IMR-90 (cell line): ENCODE results near the gene TRIM62. TPM values are rescaled to one million over a fixed set of nuclear protein-coding genes. Genes with fewer than 3 reads are reported as not detected.

Experiments
- ATAC-seq: fragments of 200-7000 bp; cut with Tn5 transposase; 2 replicates; pipeline ENCODE4 v1.9.1; 2020; ENCODE audit warnings: low read depth, mild to moderate bottlenecking, moderate library complexity
- BruUV-seq: library from RNA; stranded (reverse); fragments of 400-500 nt; replicated peaks from 2 replicates; lab custom pipeline; 2021; lab: Mats Ljungman, UMichigan
- CTCF ChIA-PET: fragments of 300-600 bp; formaldehyde crosslinking; extraction: SDS; loops from one replicate; lab custom pipeline; 2021; ENCODE audit warnings: antibody characterized with exemption; lab: Yijun Ruan, JAX
- POLR2A ChIA-PET: fragments of 300-600 bp; sonication (Branson Sonifier 250); formaldehyde crosslinking; loops from one replicate; lab custom pipeline; 2022; ENCODE audit warnings: antibody characterized with exemption; ENCODE audit not compliant: unreplicated experiment; lab: Charles Lee
- DNase-seq: peaks from one replicate; pipeline ENCODE4 v3.0.0; 2013
- H2AFZ ChIP-seq: replicated peaks from 2 replicates; pipeline ENCODE3; 2013; ENCODE audit warnings: low read length, mild to moderate bottlenecking; ENCODE audit not compliant: poor library complexity
- H2AK5ac ChIP-seq: 2 replicates; pipeline ENCODE4 v1.6.1; 2013; ENCODE audit warnings: low read depth, low read length, inconsistent platforms
- H2AK9ac ChIP-seq: replicated peaks from 2 replicates; pipeline ENCODE3; 2013; ENCODE audit warnings: mild to moderate bottlenecking, low read depth, low read length, moderate library complexity; ENCODE audit not compliant: poor library complexity
- H2BK120ac ChIP-seq: 2 replicates; pipeline ENCODE4 v1.6.1; 2013; ENCODE audit warnings: low read depth, low read length, inconsistent platforms
- H2BK15ac ChIP-seq: 3 replicates; pipeline ENCODE4 v1.6.1; 2013; ENCODE audit warnings: low read depth, low read length, inconsistent platforms
- H2BK20ac ChIP-seq: 2 replicates; pipeline ENCODE4 v1.6.1; 2013; ENCODE audit warnings: low read depth, mild to moderate bottlenecking, inconsistent platforms, low read length, moderate library complexity
- H2BK5ac ChIP-seq: 2 replicates; pipeline ENCODE4 v1.6.1; 2013; ENCODE audit warnings: mild to moderate bottlenecking, low read depth, low read length, inconsistent platforms; ENCODE audit not compliant: poor library complexity, severe bottlenecking
- H3K14ac ChIP-seq: replicated peaks from 2 replicates; pipeline ENCODE4 v1.6.1; 2013; ENCODE audit warnings: low read depth, low read length, inconsistent platforms
- H3K18ac ChIP-seq: 2 replicates; pipeline ENCODE4 v1.6.1; 2013; ENCODE audit warnings: low read depth, low read length, control low read depth
- H3K23ac ChIP-seq: 2 replicates; pipeline ENCODE4 v1.6.1; 2013; ENCODE audit warnings: low read depth, low read length, inconsistent platforms
- H3K27ac ChIP-seq: 2 replicates; pipeline ENCODE4 v1.5.1; 2013; ENCODE audit warnings: mild to moderate bottlenecking, control low read depth, low read length; ENCODE audit not compliant: insufficient read depth
- H3K27me3 ChIP-seq: 2 replicates; pipeline ENCODE4 v1.6.1; 2013; ENCODE audit warnings: low read length; ENCODE audit not compliant: control insufficient read depth, insufficient read depth
- H3K36me3 ChIP-seq: 2 replicates; pipeline ENCODE4 v1.6.1; 2013; ENCODE audit warnings: low read length, mixed read lengths; ENCODE audit not compliant: control insufficient read depth, insufficient read depth
- H3K4ac ChIP-seq: 2 replicates; pipeline ENCODE4 v1.6.1; 2013; ENCODE audit warnings: low read depth, low read length, inconsistent platforms
- H3K4me1 ChIP-seq: 2 replicates; pipeline ENCODE4 v1.6.1; 2013; ENCODE audit warnings: low read length, mixed read lengths; ENCODE audit not compliant: control insufficient read depth, insufficient read depth
- H3K4me2 ChIP-seq: 2 replicates; pipeline ENCODE4 v1.6.1; 2013; ENCODE audit warnings: low read depth, mild to moderate bottlenecking, control low read depth, low read length, moderate library complexity
- H3K4me3 ChIP-seq: 2 replicates; pipeline ENCODE4 v1.5.1; 2013; ENCODE audit warnings: low read depth, mild to moderate bottlenecking, control low read depth, low read length, moderate library complexity; ENCODE audit not compliant: insufficient read depth
- H3K56ac ChIP-seq: 2 replicates; pipeline ENCODE4 v1.6.1; 2013; ENCODE audit warnings: low read length, inconsistent platforms; ENCODE audit not compliant: insufficient read depth; ENCODE audit errors: extremely low read depth
- H3K79me1 ChIP-seq, 2 experiments: 2 replicates each; pipeline ENCODE4 v1.6.1; 2013; ENCODE audit warnings: low read length in 2 of 2, inconsistent platforms in 1 of 2, low read depth in 1 of 2
- H3K9ac ChIP-seq: 2 replicates; pipeline ENCODE4 v1.6.1; 2013; ENCODE audit warnings: low read depth, low read length, control low read depth
- H3K9me1 ChIP-seq: 2 replicates; pipeline ENCODE4 v1.6.1; 2013; ENCODE audit warnings: low read length, inconsistent platforms; ENCODE audit not compliant: insufficient read depth
- H3K9me3 ChIP-seq: 2 replicates; pipeline ENCODE4 v1.6.1; 2013; ENCODE audit warnings: low read length; ENCODE audit not compliant: control insufficient read depth, insufficient read depth
- H4K20me1 ChIP-seq: 2 replicates; pipeline ENCODE4 v1.6.1; 2013; ENCODE audit warnings: low read length, inconsistent platforms; ENCODE audit not compliant: insufficient read depth
- H4K5ac ChIP-seq: 2 replicates; pipeline ENCODE4 v1.6.1; 2013; ENCODE audit warnings: mild to moderate bottlenecking, low read depth, low read length, control low read depth
- H4K8ac ChIP-seq, 2 experiments: 2 replicates each; pipeline ENCODE4 v1.6.1; 2013; ENCODE audit warnings: low read depth in 2 of 2, low read length in 2 of 2, control low read depth in 1 of 2, inconsistent platforms in 1 of 2
- H4K91ac ChIP-seq: 2 replicates; pipeline ENCODE4 v1.6.1; 2013; ENCODE audit warnings: low read depth, low read length, inconsistent platforms; ENCODE audit not compliant: insufficient read depth
- BHLHE40 ChIP-seq: fragments of 150-350 bp; IDR thresholded peaks from 2 replicates; pipeline ENCODE4 v1.6.1; 2016; ENCODE audit warnings: mild to moderate bottlenecking, low read depth, low read length
- CEBPB ChIP-seq: IDR thresholded peaks from 2 replicates; pipeline ENCODE4 v1.6.1; 2012; ENCODE audit warnings: low read depth, low read length, improper control_type of control experiment
- CHD1 ChIP-seq: IDR thresholded peaks from 2 replicates; pipeline ENCODE4 v1.6.1; 2012; ENCODE audit warnings: low read depth, low read length, improper control_type of control experiment
- CTCF ChIP-seq: conservative IDR thresholded peaks from 2 replicates; pipeline ENCODE4 v1.5.1; 2012; ENCODE audit warnings: mild to moderate bottlenecking, low read depth, low read length, improper control_type of control experiment
- FOS ChIP-seq: fragments of 150-350 bp; IDR thresholded peaks from 2 replicates; pipeline ENCODE4 v1.6.1; 2016; ENCODE audit warnings: low read depth, low read length
- MAZ ChIP-seq: IDR thresholded peaks from 2 replicates; pipeline ENCODE4 v1.6.1; 2012; ENCODE audit warnings: low read depth, mild to moderate bottlenecking, low read length, improper control_type of control experiment, moderate library complexity, borderline replicate concordance
- NFE2L2 ChIP-seq: fragments of 150-350 bp; IDR thresholded peaks from 2 replicates; pipeline ENCODE4 v1.6.1; 2016; ENCODE audit warnings: low read depth, mild to moderate bottlenecking, low read length
- POLR2A ChIP-seq: IDR thresholded peaks from 2 replicates; pipeline ENCODE4 v1.6.1; 2012; ENCODE audit warnings: mild to moderate bottlenecking, low read depth, low read length
- RAD21 ChIP-seq: IDR thresholded peaks from 2 replicates; pipeline ENCODE4 v1.6.1; 2012; ENCODE audit warnings: low read length, improper control_type of control experiment
- RCOR1 ChIP-seq: IDR thresholded peaks from 2 replicates; pipeline ENCODE4 v1.6.1; 2012; ENCODE audit warnings: mild to moderate bottlenecking, low read length, improper control_type of control experiment; ENCODE audit not compliant: insufficient replicate concordance
- SMC3 ChIP-seq: fragments of 150-350 bp; IDR thresholded peaks from 2 replicates; pipeline ENCODE4 v1.6.1; 2016; ENCODE audit warnings: low read depth, mild to moderate bottlenecking, antibody characterized with exemption, low read length, moderate library complexity
- WGBS, 2 experiments: methylation state at CpG; one replicate each; pipeline versions ENCODE4 v1.1.5 to v1.1.7; 2013; ENCODE audit warnings: missing lambda C conversion rate in 2 of 2; ENCODE audit not compliant: insufficient read length in 1 of 2; ENCODE audit errors: extremely low coverage in 2 of 2; 5-methylcytosine and 5-hydroxymethylcytosine counted together
- dilution Hi-C: fragments of 300-500 bp; cut with HindIII; formaldehyde crosslinking; loops from one replicate; pipeline ENCODE4 v1.14.3; 2018; ENCODE audit warnings: low sequenced_read_pairs; ENCODE audit not compliant: unreplicated experiment
- in situ Hi-C: fragments of 300-500 bp; cut with MboI; formaldehyde crosslinking; loops from 3 replicates; pipeline ENCODE4 v1.14.3; 2019; ENCODE audit warnings: low sequenced_read_pairs, inconsistent platforms, mixed read lengths
- intact Hi-C: fragments of 100-400 bp; cut with micrococcal nuclease; formaldehyde crosslinking; loops from 2 replicates; pipeline ENCODE4 v1.10.0; 2022
- polyA plus RNA-seq, 3 experiments: library from polyadenylated mRNA; depleted of rRNA; stranded (reverse); fragments of >200 nt; gene quantifications; 2 replicates each; pipeline ENCODE4 v1.2.3, GENCODE V29; 2012; ENCODE audit warnings: low replicate concordance in 1 of 3
- total RNA-seq: library from RNA; depleted of rRNA; stranded (reverse); fragments of >200 nt; gene quantifications from 2 replicates; pipeline ENCODE4 v1.2.3, GENCODE V29; 2012
- TF ChIP-seq, protein P1 (sequence below): fragments of 150-350 bp; IDR thresholded peaks from 2 replicates; pipeline ENCODE4 v1.6.1; 2017; ENCODE audit warnings: mild to moderate bottlenecking, antibody characterized with exemption, low read length, low read depth

The TRIM62 gene
- total and polyA plus RNA-seq, 2 of the 4 experiments (the other 2 are of a cell fraction), result 3.0 to 11.1 TPM

GRCh38 chr1:33151116-33151515 is 30.7 kb downstream of the TRIM62 start (continued):
- TF ChIP-seq MAZ, result no peak
- no peak for TF ChIP-seq NFE2L2
- no peak for TF ChIP-seq CHD1

DNA sequence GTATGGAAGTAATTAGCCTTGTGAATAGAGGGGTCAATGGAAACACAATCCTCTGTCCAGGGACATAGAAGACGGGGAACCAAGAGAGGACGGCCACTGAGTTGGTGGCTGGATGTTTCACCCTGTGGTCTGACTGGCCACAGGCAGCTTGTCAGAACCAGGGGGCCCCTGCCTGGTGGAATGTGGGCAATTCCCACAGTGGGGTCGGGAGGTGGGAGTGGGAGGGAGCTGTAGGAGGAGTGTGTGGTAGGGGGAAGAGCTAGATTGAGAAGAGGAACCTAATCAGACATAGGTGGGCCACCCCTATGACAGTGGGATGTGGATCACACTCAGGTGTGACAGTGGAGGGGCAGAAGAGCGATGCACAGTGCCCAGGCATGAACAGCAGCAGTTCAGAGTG is 31.3 kb downstream of the TRIM62 start:
- H3K79me1 ChIP-seq, result peaks cover 0 to 8% of the 10 kb centered on the region in 2 experiments; a peak in 2 of 4 replicates
- no peak for TF ChIP-seq RAD21
- no peak for TF ChIP-seq CHD1
- no peak for TF ChIP-seq RCOR1
- no peak for TF ChIP-seq CEBPB
- no peak for TF ChIP-seq POLR2A
- TF ChIP-seq SMC3, result no peak
- TF ChIP-seq FOS, result no peak
- no peak for TF ChIP-seq CTCF
- no peak for TF ChIP-seq BHLHE40
- TF ChIP-seq MAZ, result no peak
- TF ChIP-seq NFE2L2, result no peak
- TF ChIP-seq, protein P1, sequence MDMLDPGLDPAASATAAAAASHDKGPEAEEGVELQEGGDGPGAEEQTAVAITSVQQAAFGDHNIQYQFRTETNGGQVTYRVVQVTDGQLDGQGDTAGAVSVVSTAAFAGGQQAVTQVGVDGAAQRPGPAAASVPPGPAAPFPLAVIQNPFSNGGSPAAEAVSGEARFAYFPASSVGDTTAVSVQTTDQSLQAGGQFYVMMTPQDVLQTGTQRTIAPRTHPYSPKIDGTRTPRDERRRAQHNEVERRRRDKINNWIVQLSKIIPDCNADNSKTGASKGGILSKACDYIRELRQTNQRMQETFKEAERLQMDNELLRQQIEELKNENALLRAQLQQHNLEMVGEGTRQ, result no peak
- no peaks in the 10 kb centered on the region for H4K20me1 ChIP-seq
- H4K5ac ChIP-seq, result no peak overlapping the region
- no peak overlapping the region for H3K9ac ChIP-seq
- dilution Hi-C loops (no loop called here), intact Hi-C loops (no loop called here), in situ Hi-C loops (no loop called here)
- no TSS peak for BruUV-seq
- H3K4ac ChIP-seq, result no peak overlapping the region
- no peak overlapping the region for H2BK5ac ChIP-seq
- H3K27me3 ChIP-seq, result no peaks in the 10 kb centered on the region
- no peak overlapping the region for H3K4me3 ChIP-seq
- DNase-seq (no peak), ATAC-seq (no peak)
- peak overlapping the region; percentile 8 for H2AK9ac ChIP-seq
- H3K14ac ChIP-seq, result no peak overlapping the region
- no peak overlapping the region for H2BK15ac ChIP-seq
- H3K4me2 ChIP-seq, result no peak overlapping the region
- H3K4me1 ChIP-seq, result peaks cover 5% of the 10 kb centered on the region; the same call in 1 of the 2 replicates
- no peaks in the 10 kb centered on the region for H3K9me3 ChIP-seq
- H3K27ac ChIP-seq, result no peak overlapping the region
- H3K18ac ChIP-seq, result no peak overlapping the region
- ChIA-PET POLR2A (no interaction called here), CTCF (no interaction called here)
- H3K36me3 ChIP-seq, result peaks cover 31% of the 10 kb centered on the region
- no peak overlapping the region for H4K8ac ChIP-seq
- 90% methylated on average over 2 of the region's 4 CpGs; no CpG with 5 or more reads in 1 of the 2 experiments for WGBS, 2 experiments
- H2AFZ ChIP-seq, result no peak overlapping the region
- H2BK120ac ChIP-seq, result no peak overlapping the region
- no peak overlapping the region for H3K23ac ChIP-seq
- H2AK5ac ChIP-seq, result no peak overlapping the region
- H3K9me1 ChIP-seq, result peaks cover 20% of the 10 kb centered on the region; the same call in 1 of the 2 replicates
- no peak overlapping the region for H4K91ac ChIP-seq
- no peak overlapping the region for H2BK20ac ChIP-seq
- H3K56ac ChIP-seq, result no peak overlapping the region
